ENCODE results near the gene SLC33A1. TPM values are rescaled to one million over a fixed set of nuclear protein-coding genes. Genes with fewer than 3 reads are reported as not detected.
"Not testable (repeated sequence)": the region's sequence is repeated elsewhere in the genome, so short reads cannot be mapped to it uniquely, and the experiment has no call there.

The SLC33A1 gene
- total RNA-seq, 1 experiment from 2014 or later: 36.3 TPM

GRCh38 chr3:155862290-155862982, 8.2 kb upstream of the SLC33A1 start:
- peak; percentile 94 for DNase-seq (ENCODE audit: low read depth)

- no peak for DNase-seq (ENCODE audit: low read depth)
These were observed 7.4 kb upstream of the SLC33A1 start for GRCh38 chr3:155861476-155862183.

- DNase-seq (ENCODE audit: low read depth): not testable (repeated sequence)
These were observed 6.2 kb upstream of the SLC33A1 start for GRCh38 chr3:155860424-155860823.

- peak; percentile 54 for DNase-seq (ENCODE audit: low read depth)
These were observed 5.6 kb upstream of the SLC33A1 start for GRCh38 chr3:155859859-155860258.

- peak; percentile 11 for DNase-seq (ENCODE audit: low read depth)
These were observed 750 bp downstream of the SLC33A1 start for GRCh38 chr3:155853214-155854140.

- no peak for DNase-seq (ENCODE audit: low read depth)
These were observed 1.9 kb downstream of the SLC33A1 start for GRCh38 chr3:155852341-155852740.

GRCh38 chr3:155849404-155849803, 4.8 kb downstream of the SLC33A1 start:
- not testable (repeated sequence) for DNase-seq (ENCODE audit: low read depth)

GRCh38 chr3:155847993-155848392, 6.2 kb downstream of the SLC33A1 start:
- no peak for DNase-seq (ENCODE audit: low read depth)

- DNase-seq (ENCODE audit: low read depth): no peak
These were observed 8.1 kb downstream of the SLC33A1 start for GRCh38 chr3:155846119-155846518.

GRCh38 chr3:155843569-155843968, 10.7 kb downstream of the SLC33A1 start:
- DNase-seq (ENCODE audit: low read depth): no peak

GRCh38 chr3:155835341-155836071, 18.7 kb downstream of the SLC33A1 start:
- DNase-seq (ENCODE audit: low read depth): no peak

- not testable (repeated sequence) for DNase-seq (ENCODE audit: low read depth)
These were observed 25.6 kb downstream of the SLC33A1 start for GRCh38 chr3:155828490-155829098.

GRCh38 chr3:155815030-155815545, 39.1 kb downstream of the SLC33A1 start:
- no peak for DNase-seq (ENCODE audit: low read depth)

GRCh38 chr3:155813224-155813623, 41.0 kb downstream of the SLC33A1 start:
- not testable (repeated sequence) for DNase-seq (ENCODE audit: low read depth)

- DNase-seq (ENCODE audit: low read depth): peak; percentile 71
These were observed 45.0 kb downstream of the SLC33A1 start for GRCh38 chr3:155809181-155809580.

GRCh38 chr3:155807823-155808222, 46.4 kb downstream of the SLC33A1 start:
- DNase-seq (ENCODE audit: low read depth): no peak

GRCh38 chr3:155805802-155806618, 48.2 kb downstream of the SLC33A1 start, which contains the start of gene C3orf33:
Gene C3orf33 (minus strand): TSS chr3:155806278. CDS start chr3:155806252, 26 bp downstream.
- peak; percentile 69 for DNase-seq (ENCODE audit: low read depth)

GRCh38 chr3:155805204-155805801, 48.9 kb downstream of the SLC33A1 start:
- no peak for DNase-seq (ENCODE audit: low read depth)

GRCh38 chr3:155804323-155804722, 49.9 kb downstream of the SLC33A1 start:
- DNase-seq (ENCODE audit: low read depth): no peak
